Stimulated activated naive CD4-positive, alpha-beta T cell (primary cell): ENCODE results near the gene ZNF362.

Source experiments
- DNase-seq, 6 experiments: peaks; one replicate each; lab custom pipeline; 2025; lab: John Stamatoyannopoulos, UW

Gene ZNF362

GRCh38 chr1:33268927-33269610 lies 12.8 kb downstream of the ZNF362 start:
- no peak for DNase-seq

- no peak for DNase-seq
Observed at GRCh38 chr1:33269621-33270020, 13.3 kb downstream of the ZNF362 start.

DNA sequence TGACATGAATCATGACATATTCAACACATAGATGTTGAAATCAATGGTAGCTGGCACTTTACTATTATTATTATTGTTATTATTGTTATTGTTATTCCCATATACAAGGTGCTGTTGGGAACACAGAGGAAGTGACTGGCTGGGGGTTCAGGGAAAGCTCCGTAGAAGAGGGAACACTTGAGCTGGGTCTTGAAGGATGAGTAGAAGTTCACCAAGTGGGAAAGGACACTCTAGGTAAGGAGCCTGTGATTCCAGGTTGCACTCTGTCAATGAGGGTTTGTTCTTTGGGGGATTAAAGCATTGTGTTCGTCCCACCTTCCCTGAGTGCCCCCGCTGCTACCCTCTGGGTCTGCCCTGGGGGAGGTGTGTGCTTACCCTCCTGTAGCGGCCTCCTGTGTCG lies 14.1 kb downstream of the ZNF362 start:
- DNase-seq = no peak

DNA sequence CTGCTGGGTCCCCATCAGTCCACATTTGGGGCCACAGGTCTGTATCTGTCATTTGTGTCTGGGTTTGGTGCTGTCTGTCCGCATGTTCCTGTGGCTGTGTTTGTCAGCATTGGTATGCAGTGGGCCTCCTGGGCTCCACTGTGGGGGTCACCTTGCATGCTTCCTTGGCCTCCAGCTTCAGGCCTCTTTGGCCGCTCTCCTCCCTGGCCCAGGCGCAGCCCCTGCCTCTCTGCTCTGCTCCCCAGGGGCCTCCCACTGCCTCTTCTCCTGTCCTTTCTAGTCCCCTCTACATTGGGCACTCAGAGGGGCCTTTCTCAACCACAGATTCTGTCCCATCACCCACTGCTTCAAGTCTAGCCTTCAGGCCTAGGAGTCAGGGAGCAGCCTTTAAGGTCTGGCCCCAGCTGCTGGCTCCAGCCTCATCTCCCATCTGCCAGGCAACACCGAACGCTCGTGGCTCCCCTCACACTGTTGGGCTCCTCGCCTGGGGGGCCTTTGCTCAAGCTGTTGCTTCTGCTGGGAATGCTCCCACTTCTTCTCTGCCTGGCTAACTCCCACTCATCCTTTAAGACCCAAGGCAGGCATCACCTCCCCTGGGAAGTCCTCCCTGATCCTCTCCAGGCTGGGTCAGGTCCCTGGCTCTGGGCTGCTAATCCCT lies 14.6 kb downstream of the ZNF362 start:
- DNase-seq = no peak

DNA sequence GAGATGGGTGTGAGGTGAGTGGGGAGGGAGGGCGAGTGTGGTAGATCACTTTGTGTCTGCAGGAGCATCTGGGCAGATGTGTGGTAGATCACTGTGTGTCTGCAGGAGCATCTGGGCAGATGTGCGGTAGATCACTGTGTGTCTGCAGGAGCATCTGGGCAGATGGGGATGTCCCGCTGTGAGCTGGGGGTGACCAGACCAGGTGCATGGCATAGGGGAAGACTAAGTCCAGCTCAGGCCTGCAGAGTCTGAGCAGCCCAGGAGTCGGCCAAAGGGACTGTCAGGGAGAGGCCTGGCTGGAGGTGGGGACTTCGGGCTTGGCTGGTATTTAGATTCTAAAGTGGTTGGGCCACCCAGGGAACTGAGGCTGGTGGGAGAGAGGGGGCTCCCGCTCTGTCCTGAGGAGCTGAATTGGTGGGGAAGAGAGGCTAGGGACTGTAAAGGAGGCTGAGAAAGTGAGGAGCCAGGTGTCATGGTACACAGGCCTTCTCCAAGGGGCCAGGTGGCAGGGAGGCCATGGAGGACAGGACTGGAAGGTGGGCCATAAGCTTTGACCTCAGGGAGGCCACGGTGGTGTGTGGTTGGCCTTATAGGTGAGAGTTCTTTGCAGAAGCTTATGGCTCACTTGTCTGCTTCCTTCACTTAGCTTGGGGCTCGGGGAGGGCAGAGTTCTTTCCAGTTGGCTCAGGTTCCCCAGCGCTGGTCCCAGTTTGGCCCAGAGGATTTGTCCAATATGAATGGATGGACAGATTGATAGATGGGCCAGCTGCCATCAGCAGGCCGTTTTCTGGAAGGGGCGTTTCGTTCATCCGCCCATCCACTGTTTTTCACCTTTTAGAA lies 15.6 kb downstream of the ZNF362 start:
- DNase-seq = no peak

DNA sequence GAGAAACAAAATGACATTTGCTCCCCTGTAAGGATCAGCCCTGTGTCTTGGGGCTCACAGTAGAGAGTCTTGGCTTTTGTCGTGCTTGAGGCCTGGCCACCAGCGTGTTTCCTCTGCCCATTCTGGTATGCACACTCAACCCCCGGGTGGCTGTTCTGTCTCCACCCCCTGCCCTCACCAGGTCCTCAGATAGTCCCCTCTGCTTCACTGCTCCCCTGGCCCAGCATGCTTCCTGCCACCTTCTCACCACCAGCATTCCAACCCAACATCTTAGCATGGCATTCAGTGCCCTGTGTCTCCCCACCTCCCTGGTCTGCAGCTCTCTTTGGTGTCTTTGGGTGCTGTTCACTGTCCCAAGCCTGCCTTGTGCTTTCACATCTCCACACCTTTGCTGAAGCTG lies 16.2 kb downstream of the ZNF362 start:
- no peak for DNase-seq

DNA sequence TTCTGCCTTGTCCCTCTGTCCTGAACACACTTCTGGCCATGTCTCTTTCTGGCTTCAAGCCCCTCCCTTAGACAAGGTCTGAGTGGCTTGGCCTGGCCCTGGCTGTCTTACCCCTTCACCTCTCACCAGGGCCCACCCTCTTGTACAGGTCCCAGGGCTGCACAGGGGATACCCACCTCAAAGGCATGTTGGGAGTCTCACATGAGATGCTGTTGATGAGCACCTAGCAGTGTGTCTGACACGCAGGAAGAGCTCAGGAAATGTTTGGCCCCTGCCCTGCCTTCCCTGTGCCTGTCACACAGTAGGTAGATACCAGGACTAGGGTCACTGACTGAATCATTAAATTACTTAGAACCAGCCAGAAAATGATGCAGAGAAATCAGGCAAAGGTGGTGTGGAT lies 16.6 kb downstream of the ZNF362 start:
- no peak for DNase-seq

DNA sequence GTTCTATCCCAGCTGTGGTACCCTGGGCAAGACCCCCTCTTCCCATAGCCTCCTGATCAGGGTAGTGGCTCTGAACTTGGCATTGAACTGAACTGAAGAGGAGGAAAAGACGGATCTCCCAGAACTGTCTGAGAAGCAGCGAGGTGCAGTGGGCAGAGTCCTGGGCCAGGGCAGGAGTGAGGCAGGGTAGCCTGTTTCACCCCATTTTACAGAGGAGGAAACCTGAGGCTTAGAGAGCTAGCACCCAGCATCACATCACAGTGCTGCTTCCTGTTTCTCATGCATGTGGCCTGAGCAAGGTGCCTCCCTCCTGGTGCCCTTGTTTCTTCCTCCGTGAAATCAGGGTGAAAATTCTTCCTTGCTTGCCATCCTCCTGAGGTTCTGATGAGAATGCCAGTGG lies 17.1 kb downstream of the ZNF362 start:
- no peak for DNase-seq

DNA sequence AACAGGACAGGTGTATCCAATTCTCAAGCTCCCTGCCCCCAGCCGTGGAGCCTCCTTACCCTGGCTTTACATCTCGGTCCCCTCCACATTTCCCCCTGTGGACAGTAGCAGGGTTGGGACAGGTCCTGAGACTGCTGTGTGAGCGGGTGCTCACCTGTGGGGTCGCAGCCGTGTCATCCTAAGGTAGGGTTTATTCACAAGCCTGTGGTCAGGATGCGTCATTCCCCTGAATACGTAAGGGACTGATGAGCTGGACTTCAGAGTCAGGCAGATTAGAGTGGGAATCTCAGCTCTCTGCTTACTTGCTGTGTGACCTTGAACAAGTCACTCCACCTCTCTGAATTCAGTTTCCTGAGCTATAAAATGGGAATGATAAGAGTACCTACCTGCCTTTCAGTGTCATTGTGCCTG lies 17.7 kb downstream of the ZNF362 start:
- DNase-seq = no peak

DNA sequence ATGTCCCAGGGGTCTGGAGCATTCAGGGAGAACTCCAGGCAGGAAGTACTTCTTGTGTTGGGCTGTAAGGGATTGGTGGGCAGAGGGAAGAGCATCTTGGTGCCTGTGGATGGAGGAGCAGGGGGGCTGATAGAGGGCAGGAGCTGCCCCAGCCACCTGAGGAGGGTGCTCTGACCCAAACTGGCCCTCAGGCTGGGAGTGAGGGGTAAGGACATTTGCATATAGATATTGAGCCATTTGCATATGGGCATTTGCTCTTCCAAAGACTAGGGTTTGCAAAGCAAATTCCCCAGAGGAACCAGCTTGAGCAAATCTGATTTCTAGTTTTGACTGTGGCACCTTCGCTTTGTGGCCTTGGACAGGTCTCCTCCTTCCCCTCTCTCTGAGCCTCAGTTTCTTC lies 18.2 kb downstream of the ZNF362 start:
- DNase-seq = no peak

DNA sequence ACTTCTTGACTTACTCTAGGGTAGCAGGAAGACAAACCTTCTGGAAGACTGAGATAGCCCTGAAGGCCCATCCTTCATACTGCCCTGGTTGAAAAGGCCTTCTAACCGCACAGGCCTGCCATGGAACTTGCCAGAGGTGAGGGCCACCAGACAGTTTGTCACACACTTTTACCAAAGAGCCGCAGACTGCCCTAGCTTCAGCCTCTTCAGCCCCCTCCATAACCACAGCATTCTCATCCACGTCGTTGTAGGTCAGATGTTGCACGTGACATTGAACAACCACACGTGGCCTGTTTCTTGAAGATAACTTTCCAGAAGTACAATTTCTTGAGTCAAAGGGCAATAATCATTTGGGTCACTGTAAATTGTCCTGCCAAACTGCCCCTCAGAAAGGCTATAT lies 18.9 kb downstream of the ZNF362 start:
- no peak for DNase-seq

- DNase-seq = no peak
Observed at GRCh38 chr1:33275706-33276572, 19.6 kb downstream of the ZNF362 start.

- no peak for DNase-seq
Observed at GRCh38 chr1:33276573-33277298, 20.4 kb downstream of the ZNF362 start.

- DNase-seq = no peak
Observed at GRCh38 chr1:33277488-33278084, 21.3 kb downstream of the ZNF362 start.

DNA sequence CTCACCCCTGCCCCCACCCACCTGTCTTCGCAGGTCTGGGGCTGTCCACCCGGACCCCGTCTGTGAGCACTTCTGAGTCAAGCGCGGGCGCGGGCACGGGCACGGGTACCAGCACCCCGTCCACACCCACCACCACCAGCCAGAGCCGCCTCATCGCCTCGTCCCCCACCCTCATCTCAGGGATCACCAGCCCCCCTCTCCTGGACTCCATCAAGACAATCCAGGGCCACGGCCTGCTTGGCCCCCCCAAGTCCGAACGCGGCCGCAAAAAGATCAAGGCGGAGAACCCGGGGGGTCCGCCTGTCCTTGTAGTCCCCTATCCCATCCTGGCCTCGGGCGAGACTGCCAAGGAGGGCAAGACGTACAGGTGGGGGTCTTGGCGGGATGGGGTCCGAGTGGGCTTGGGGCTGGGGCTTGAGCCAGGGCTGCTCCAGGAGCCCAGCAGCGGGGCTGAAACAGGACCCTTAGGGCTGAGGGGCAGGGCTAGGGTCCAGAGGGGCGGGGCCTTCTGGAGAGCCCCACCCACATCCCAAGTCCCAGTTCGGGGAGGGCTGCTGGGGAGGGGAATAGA lies 23.9 kb downstream of the ZNF362 start:
- no peak for DNase-seq

DNA sequence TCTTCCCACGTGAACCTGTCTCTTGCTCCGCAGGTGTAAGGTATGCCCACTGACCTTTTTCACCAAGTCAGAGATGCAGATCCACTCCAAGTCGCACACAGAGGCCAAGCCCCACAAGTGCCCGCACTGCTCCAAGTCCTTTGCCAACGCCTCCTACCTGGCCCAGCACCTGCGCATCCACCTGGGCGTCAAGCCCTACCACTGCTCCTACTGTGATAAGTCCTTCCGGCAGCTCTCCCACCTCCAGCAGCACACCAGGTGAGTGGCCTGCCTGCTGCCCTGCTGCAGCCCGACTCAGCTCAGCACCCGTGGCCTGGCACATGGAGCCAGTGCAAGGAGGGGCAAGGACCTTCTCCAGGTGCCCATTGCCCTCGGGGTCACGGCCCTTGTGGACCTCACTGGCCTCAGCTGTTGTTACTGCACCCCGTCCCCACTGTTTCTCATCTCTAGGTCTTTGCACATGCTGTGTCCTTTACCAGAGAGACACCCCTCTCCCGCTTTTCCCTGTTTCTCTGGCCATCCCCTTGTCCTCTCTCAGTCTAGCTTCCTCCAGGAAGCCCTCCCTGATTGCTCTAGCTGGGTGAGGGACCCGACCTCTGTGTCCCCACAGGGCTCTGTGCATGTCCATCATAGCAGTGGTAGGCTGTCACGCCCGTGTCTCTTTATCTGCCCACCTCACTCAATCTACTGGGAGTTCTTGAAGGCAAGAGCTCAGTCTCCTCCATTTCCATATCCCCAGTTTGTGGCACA lies 25.4 kb downstream of the ZNF362 start:
- no peak for DNase-seq

- no peak for DNase-seq
Observed at GRCh38 chr1:33282791-33283190, 26.5 kb downstream of the ZNF362 start.

GRCh38 chr1:33284049-33284448 lies 27.8 kb downstream of the ZNF362 start:
- no peak for DNase-seq

DNA sequence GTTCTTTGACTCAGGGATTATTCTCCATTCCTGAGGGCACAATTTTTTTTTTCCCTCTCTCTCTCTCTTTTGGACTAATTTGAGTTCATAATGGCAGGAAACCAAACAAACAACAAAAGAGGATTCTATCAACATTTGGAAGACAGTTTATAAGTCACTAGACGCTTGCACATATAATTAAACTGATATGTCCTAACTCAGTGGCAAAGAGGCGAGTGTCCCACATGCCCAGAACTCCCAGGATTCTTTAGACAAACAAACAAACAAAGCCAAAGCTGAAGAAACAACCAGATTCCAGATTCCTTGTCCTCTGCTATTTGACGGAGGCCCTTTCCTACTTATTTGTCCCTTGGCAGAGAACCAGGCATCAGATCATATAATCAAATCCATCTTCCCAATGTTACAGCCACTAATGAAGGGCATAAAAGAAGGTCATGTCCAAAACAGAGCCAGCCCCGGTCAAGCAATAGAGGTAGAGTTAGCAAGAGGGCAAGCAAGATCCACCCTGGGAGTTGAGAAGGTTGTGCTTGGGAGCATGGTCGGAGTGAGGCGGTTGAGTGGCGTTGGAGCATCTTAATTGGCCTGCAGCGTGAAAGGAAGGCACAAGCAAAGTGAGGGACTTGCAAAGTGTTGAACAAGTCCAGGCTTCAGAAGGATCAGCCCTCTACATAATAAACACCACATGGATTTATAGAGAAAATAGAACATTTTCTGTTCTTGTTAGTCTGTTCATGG lies 30.3 kb downstream of the ZNF362 start:
- DNase-seq = no peak
